Frontal cortex (tissue), 4 donors: ENCODE data around the gene SV2C. TPM values are rescaled to one million over a fixed set of nuclear protein-coding genes. Genes with fewer than 3 reads are reported as not detected.

Source experiments
- DNase-seq, 2 donors: peaks; one replicate each; pipeline ENCODE4 v3.0.0; 2012; ENCODE audit warnings: low spot score in 2 of 2
- FAIRE-seq: peaks from 2 replicates; lab custom pipeline; 2012; peaks lifted over from hg19 to GRCh38; lab: Jason Lieb, UNC
- total RNA-seq: library from RNA; depleted of rRNA; stranded (reverse); fragments of >200 nt; gene quantifications from one replicate; pipeline ENCODE4 v1.2.3, GENCODE V29; 2014
- donor health status: control.
- donor health status: control.
- donor health status: control.

Gene SV2C
- total RNA-seq, 1 donor from 2014 or later, result 2.9 TPM

- FAIRE-seq, result no peak
- no peak for DNase-seq
Measured at GRCh38 chr5:76196886-76197489, 113.8 kb downstream of the SV2C start.

DNA sequence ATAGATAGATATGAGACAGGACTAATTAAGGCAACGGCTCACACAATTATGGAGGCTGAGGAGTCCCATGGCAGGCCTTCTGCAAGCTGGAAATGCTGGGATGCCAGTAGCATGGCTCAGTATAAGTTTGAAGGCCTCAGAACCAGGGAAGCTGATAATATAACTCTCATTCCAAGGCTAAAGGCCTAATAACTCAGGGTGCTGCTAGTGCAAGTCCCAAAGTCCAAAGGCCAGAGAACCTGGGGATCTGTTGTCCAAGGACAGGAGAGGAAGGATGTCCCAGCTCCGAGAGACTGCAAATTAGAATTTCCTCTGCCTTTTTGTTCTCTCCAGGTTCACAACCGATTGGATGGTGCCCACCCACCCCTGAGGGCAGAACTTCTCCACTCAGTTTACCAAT lies 114.5 kb downstream of the SV2C start:
- FAIRE-seq (no peak), DNase-seq (no peak)

GRCh38 chr5:76199336-76200318 lies 116.4 kb downstream of the SV2C start:
- DNase-seq (no peak), FAIRE-seq (no peak)

DNA sequence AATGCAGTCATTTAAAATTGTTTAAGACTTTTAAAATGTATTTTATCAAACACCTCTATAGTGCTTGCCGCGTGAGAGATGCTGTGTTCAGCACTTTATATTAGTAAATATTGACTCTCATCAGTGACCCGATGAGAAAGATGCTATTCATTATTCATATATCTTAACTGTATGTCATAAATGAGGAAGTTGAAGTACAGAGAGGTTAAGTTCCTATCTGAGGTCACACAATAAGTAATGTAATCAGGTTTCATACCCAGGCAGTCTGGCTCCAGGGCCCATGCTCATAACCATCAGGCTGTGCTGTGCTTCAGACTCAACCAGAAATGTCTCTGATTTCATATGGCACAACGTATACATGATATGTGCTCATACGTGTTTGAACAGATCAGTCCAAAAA lies 119.0 kb downstream of the SV2C start:
- DNase-seq (no peak), FAIRE-seq (no peak)

DNA sequence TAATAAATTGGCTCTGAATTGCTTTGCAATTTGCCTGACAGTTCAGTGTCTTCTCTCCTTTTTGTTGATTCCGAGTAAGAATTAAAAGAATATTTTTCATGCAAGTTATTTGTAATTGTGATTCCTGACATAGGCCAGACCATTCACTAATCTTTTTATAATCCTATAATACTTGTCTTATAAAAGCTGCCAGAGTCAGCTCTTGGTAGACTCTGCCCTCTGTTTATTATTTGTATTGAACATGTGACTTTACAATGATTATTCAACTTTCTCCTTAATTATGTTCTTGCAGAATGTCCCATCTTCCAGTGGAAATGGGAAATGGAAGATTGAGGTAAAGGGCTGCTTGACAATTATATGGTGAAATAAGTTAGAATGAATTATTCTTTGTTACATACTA lies 121.0 kb downstream of the SV2C start:
- no peak for FAIRE-seq

DNA sequence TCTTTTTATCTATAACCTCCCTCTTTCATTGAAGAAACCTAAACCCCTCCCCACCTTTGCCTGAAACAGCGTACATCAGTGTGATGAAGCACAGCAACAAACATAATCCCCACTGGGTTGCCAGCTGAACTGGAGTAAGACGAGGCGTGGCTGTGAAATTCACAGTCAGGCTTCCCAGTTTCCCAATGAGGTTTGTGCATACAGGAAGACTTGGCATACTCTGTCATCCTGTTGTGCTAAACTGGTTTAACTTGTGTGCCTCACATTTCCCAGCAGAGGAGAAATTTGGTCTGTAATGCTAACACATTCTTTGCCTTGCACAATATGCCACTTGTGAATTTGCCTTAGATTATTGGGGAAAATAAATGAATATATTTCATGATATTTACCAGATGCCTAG lies 121.5 kb downstream of the SV2C start:
- no peak for DNase-seq
- FAIRE-seq, result no peak

More for the DNA sequence above, 121.0 kb downstream of the SV2C start:
- no peak for DNase-seq

DNA sequence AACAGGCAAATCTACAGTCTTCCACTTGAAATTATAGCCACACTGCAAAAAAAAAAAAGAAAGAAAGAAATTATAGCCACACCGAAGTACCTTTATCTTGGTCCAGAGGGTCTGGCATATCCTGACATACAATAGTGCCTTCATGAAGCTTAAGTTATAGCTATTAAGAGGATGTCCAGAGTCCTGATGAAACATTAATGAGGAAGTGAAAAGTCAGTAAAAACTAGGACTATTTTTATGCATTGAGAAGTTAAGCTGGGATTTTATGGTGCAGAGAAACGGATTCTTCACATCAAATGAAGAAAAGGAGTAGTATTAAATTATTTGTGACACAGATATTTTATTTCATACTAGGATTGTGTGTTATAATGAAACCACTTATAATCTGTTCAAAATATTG lies 123.9 kb downstream of the SV2C start:
- no peak for FAIRE-seq
- no peak for DNase-seq

DNA sequence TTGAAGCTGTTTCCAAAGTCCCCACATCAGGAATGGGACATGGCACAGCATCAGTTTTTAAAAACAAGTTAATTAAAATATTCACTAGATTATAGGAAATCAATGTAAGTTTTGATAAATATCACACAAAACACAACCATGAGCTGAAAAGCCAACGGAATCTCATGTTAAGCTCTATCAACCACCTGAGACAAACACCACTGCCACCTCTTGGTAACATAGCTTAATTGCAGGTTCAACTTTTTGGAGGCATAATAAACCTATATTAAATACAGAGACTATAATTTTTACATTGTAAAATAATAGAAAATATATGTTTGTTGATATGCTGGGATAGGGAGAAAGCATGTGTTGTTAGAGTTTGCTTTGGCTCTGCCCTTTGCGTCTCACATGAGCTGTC lies 126.1 kb downstream of the SV2C start:
- no peak for FAIRE-seq
- no peak for DNase-seq

DNA sequence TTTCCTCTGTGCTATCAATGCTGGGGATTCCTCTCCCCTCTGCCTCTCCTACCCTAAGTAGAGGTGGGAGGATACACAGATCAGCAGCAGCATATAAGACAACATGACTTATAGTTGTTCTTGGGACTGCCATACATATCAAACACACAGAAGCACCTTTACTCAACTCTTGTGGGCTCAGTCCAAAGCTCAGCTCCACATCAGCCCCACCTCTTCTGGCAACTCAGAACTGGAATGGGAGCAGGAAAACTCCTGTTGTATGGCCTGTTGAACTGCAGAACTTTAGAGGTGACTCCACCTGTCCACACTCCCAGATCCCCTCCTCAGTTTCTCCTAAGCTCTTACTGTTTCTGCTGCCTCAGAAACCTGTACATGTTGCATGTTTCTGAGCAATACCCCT lies 127.8 kb downstream of the SV2C start:
- no peak for DNase-seq
- no peak for FAIRE-seq

- DNase-seq, result no peak
- FAIRE-seq, result no peak
Measured at GRCh38 chr5:76213858-76214257, 130.7 kb downstream of the SV2C start.

- no peak for FAIRE-seq
- no peak for DNase-seq
Measured at GRCh38 chr5:76216748-76217147, 133.6 kb downstream of the SV2C start.

GRCh38 chr5:76219636-76220035 lies 136.5 kb downstream of the SV2C start:
- DNase-seq, result no peak
- FAIRE-seq, result no peak

DNA sequence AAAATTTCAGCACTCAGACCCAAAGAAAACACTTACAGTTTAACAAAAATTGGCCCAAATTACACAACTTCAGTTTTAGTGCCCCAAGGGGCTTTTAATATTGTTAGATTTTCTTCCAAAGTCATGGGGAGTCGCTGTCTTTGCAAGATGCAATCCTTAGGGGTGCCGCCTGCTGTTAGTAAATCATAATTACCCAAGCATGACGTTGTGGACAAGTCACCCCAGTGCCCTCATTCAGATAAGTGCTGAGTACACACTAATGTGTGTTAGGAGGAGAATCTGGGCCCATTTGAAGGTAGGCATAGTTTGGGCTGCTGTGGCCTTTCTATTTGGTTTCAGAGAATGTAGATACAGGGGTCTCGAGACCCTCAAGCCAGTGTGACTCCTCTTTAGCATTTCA lies 138.1 kb downstream of the SV2C start:
- DNase-seq, result no peak
- no peak for FAIRE-seq

GRCh38 chr5:76222318-76222717 lies 139.1 kb downstream of the SV2C start:
- FAIRE-seq (no peak), DNase-seq (no peak)

DNA sequence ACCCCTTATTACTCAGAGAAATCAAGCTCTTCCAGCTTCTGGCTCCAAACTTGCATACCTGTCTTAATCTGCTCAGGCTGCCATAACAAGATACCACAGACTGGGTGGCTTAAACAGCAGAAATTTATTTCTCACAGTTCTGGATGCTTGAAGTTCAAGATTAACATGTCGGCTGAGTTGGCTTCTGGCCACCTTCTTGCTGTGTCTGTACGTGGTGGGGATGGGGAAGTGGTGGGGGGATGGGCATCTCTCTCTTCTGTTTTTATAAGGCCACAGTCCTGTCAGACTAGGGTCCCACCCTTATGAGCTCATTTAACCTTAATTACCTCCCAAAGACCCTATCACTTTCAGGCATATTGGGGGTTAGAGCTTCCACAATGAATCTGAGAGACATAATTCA lies 140.5 kb downstream of the SV2C start:
- no peak for FAIRE-seq

GRCh38 chr5:76224898-76225297 lies 141.7 kb downstream of the SV2C start:
- FAIRE-seq, result no peak
- DNase-seq, result no peak

More for the DNA sequence above, 140.5 kb downstream of the SV2C start:
- DNase-seq, result no peak

DNA sequence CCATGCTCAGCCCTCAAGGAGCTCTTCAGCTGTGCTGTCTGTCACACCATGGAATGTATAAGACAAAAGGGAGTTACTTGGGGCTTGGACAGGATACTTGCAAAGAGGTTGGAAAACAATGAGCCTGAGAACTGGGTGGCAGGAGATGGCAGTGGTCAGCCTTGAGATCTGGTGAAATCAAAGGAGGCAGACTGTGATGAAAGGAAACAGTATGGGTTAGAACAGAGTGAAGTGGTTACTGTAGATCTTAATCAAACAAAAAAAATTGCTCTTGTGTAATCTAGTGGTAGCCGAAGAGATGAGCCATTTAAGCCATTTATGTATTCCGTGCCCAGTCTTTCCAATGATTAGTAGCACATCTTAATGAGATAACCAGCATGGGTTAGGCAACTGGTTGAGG lies 142.2 kb downstream of the SV2C start:
- DNase-seq (no peak), FAIRE-seq (no peak)

- DNase-seq (no peak), FAIRE-seq (no peak)
Measured at GRCh38 chr5:76229900-76230299, 146.7 kb downstream of the SV2C start.

- FAIRE-seq, result no peak
- no peak for DNase-seq
Measured at GRCh38 chr5:76230711-76231285, 147.6 kb downstream of the SV2C start.

GRCh38 chr5:76234665-76235064 lies 151.5 kb downstream of the SV2C start:
- FAIRE-seq, result no peak

DNA sequence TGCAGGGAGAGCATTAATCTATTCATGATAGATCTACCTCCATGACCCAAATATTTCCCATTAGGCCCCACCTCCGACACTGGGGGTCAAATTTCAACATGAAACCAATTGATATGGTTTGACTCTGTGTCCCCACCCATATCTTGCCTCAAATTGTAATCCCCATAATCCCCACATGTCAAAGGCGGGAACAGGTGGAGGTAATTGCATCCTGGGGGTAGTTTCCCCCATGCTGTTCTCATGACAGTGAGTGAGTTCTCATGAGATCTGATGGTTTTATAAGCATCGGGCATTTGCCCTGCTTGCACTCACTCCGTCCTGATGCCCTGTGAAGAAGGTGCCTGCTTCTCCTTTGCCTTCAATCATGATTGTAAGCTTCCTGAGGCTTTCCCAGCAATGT lies 153.5 kb downstream of the SV2C start:
- DNase-seq, result no peak

More at GRCh38 chr5:76234665-76235064, 151.5 kb downstream of the SV2C start:
- no peak for DNase-seq

More for the DNA sequence above, 153.5 kb downstream of the SV2C start:
- FAIRE-seq, result no peak
